Thoracic aorta (tissue), 2 donors: ENCODE results near the gene IMPG1. TPM values are rescaled to one million over a fixed set of nuclear protein-coding genes. Genes with fewer than 3 reads are reported as not detected.

Experiments
- ATAC-seq: fragments of 150-250 bp; one replicate; pipeline ENCODE4 v1.8.0; 2017; ENCODE audit warnings: low read depth; ENCODE audit not compliant: insufficient number of reproducible peaks, low FRiP score
- DNase-seq: peaks from one replicate; pipeline ENCODE4 v3.0.0-alpha.2; 2020; ENCODE audit warnings: low spot score
- H3K27ac ChIP-seq, 2 donors: fragments of 200-600 bp; sonication (generic); 1 replicate in 1 of 2; 2 replicates in 1 of 2; pipeline ENCODE4 v1.5.1; 2016; ENCODE audit warnings: mild to moderate bottlenecking in 2 of 2, moderate library complexity in 2 of 2
- H3K27me3 ChIP-seq: fragments of 200-600 bp; sonication (generic); replicated peaks from 2 replicates; pipeline ENCODE4 v1.6.0; 2016; ENCODE audit warnings: mild to moderate bottlenecking; ENCODE audit not compliant: insufficient read depth
- H3K36me3 ChIP-seq: fragments of 200-600 bp; sonication (generic); one replicate; pipeline ENCODE4 v1.5.1; 2016
- H3K4me1 ChIP-seq, 2 donors: fragments of 200-600 bp; sonication (generic); 1 replicate in 1 of 2; 2 replicates in 1 of 2; pipeline versions ENCODE4 v1.5.1 to v1.6.0; 2016; ENCODE audit warnings: low read depth in 2 of 2, mild to moderate bottlenecking in 1 of 2; ENCODE audit not compliant: control insufficient read depth in 1 of 2
- H3K4me3 ChIP-seq: fragments of 200-600 bp; sonication (generic); 2 replicates; pipeline ENCODE4 v1.5.1; 2016; ENCODE audit warnings: mild to moderate bottlenecking
- H3K9me3 ChIP-seq: fragments of 200-600 bp; sonication (generic); 2 replicates; pipeline ENCODE4 v1.5.1; 2016
- CTCF ChIP-seq: fragments of 200-600 bp; sonication (generic); IDR thresholded peaks from one replicate; pipeline ENCODE4 v1.5.1; 2019; ENCODE audit warnings: antibody characterized with exemption
- total RNA-seq, 2 donors: library from RNA; depleted of rRNA; stranded (reverse); fragments of >200 nt; gene quantifications; one replicate each; pipeline versions ENCODE4 v1.1.0 to v1.2.3, GENCODE V29; 2016

The IMPG1 gene
- total RNA-seq, 2 donors from 2014 or later, result not detected

- H3K4me1 ChIP-seq, result peaks cover 0 to 18% of the 10 kb centered on the region in 2 donors
- H3K36me3 ChIP-seq, result no peaks in the 10 kb centered on the region
- ATAC-seq (peak; percentile 72), DNase-seq (no peak)
- H3K9me3 ChIP-seq, result no peaks in the 10 kb centered on the region
- H3K27me3 ChIP-seq, result no peaks in the 10 kb centered on the region
- H3K4me3 ChIP-seq, result peak overlapping the region; percentile 67
- H3K27ac ChIP-seq, result no peak overlapping the region
- peak; percentile 59 for TF ChIP-seq CTCF
Measured at GRCh38 chr6:75934643-75935472, 137.6 kb downstream of the IMPG1 start.

GRCh38 chr6:75933387-75933975, 139.0 kb downstream of the IMPG1 start:
- no peak for TF ChIP-seq CTCF
- Histone ChIP-seq H3K9me3 (no peaks in the 10 kb centered on the region), H3K27me3 (no peaks in the 10 kb centered on the region), H3K27ac (no peak overlapping the region), H3K4me1 (peaks cover 0 to 18% of the 10 kb centered on the region in 2 donors), H3K36me3 (no peaks in the 10 kb centered on the region), H3K4me3 (no peak overlapping the region)
- no peak for DNase-seq
- no peak for ATAC-seq

- no peak for TF ChIP-seq CTCF
- Histone ChIP-seq H3K27me3 (no peaks in the 10 kb centered on the region), H3K4me3 (no peak overlapping the region), H3K36me3 (no peaks in the 10 kb centered on the region), H3K4me1 (peaks cover 0 to 18% of the 10 kb centered on the region in 2 donors), H3K27ac (peak overlapping the region; percentile 43 to 55), H3K9me3 (no peaks in the 10 kb centered on the region)
- ATAC-seq, result no peak
- DNase-seq, result no peak
Measured at GRCh38 chr6:75932067-75932466, 140.4 kb downstream of the IMPG1 start.

- no peak for DNase-seq
- Histone ChIP-seq H3K9me3 (no peaks in the 10 kb centered on the region), H3K27me3 (no peaks in the 10 kb centered on the region), H3K27ac (peak overlapping the region; percentile 43 to 55), H3K36me3 (no peaks in the 10 kb centered on the region), H3K4me1 (peaks cover 0 to 18% of the 10 kb centered on the region in 2 donors), H3K4me3 (no peak overlapping the region)
- ATAC-seq, result peak; percentile 31
- no peak for TF ChIP-seq CTCF
Measured at GRCh38 chr6:75931011-75931680, 141.3 kb downstream of the IMPG1 start.
